DMS79 treated with DMSO at 0.1 percent for 48 hours (cell line): Measurements from ENCODE around the gene ITPR2.
"Not testable (repeated sequence)": the region's sequence is repeated elsewhere in the genome, so short reads cannot be mapped to it uniquely, and the experiment has no call there.

Source experiments
- DNase-seq: peaks from one replicate; lab custom pipeline; 2025; lab: John Stamatoyannopoulos, UW

Gene ITPR2

DNA sequence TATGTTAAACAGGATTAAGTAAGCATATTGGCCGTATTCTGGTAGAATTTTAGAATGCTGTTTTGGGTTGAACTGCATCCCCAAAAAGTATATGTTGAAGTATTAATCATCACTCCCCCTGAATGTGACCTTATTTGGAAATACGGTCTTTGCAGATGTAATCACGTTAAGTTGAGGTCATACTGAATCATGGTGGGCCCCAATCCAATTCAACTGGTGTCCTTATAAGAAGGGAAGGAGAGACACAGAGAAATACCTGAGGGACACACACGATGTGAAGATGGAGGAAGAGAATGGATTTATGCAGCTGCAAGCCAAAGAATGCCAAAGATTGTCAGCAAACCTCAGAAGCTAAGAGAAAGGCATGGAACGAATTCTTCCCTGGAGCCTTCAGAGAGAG lies 268.6 kb downstream of the ITPR2 start:
- DNase-seq: no peak

DNA sequence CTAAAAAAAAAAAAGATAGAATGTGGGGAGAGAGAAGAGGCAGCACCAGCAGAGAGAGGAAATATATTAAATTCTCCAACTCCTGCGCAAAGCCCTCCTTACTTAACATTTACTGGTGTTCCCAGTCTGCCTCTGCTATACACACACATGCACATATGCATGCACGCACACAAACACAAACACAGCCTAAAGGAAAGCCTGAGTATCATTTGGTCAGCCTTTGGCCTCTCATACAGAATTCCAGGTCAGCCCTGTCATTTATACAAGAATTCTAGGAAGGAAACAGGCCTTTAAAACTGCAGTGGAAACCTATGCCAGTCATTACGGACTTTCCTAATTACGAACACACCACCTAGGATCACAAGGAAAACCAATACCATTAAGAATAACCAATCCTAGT lies 269.4 kb downstream of the ITPR2 start:
- DNase-seq: no peak

DNA sequence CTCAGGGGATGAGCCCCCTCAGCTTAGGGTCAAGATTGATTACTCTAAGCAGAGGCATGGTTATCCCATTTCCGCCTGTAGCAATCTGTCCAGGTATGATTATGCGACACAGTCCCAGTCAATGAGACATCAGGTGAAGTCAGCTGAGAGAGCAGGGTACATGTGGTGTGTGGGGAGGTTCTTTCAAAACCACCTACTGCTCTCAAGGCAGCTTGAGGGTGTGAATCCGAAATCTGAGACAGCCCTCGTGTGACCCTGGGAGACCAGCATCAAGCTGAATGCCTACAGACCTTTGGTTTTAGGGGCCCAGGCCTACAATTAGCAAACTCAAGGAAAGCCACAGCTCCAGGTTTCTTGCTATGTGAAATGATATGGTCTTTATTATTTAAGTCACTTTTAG lies 275.7 kb downstream of the ITPR2 start:
- no peak for DNase-seq

DNA sequence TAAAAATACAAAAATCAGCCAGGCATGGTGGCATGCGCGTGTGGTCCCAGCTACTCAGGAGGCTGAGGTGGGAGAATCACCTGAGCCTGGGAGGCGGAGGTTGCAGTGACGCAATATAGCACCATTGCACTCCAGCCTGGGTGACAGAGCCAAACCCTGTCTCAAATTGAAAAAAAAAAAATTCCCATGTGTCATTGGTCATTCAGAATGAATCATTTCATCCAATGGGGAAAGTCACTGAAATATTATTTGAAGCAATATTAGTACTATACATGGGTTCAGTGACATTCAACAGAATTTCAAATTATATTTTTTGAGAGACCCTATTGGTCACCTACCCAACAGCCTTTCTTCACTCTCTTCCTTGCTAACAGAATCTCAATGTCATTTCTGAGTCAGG lies 276.1 kb downstream of the ITPR2 start:
- no peak for DNase-seq

DNA sequence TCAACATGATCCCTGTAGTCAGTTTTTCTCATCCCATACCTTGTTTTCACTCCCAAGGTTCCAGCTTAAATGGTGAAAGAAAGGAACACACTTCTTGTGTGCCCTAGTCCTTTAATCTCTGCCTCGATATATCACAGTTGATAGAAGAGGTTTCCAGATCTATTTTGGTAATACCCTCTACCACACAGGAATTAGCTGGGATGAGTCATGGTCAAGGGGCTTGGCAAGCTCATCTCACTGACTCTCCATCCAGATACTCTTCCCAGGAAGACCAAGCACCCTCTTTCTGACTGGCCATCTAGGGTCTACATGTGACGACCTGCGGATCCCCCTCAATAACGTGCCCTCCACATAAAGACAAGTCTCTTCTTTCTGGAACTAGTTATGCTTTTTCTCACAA lies 277.9 kb downstream of the ITPR2 start:
- no peak for DNase-seq

DNA sequence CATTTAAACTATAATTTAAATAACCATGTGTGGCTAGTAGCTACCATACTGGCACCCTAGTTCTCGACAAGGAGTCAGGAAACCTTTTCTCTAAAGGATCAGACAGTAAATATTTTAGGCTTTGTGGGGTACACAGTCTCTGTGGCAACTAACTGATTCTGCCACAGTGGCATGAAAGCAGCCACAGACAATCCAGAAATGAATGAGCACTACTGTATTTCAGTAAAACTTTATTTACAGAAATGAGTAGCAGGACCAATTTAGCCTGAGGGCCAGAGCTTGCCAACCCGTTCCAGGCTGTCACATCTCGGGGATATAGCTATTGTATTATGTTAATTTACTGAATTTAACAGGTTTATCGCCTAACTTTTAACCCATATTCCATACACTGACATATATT lies 278.7 kb downstream of the ITPR2 start:
- DNase-seq: no peak

DNA sequence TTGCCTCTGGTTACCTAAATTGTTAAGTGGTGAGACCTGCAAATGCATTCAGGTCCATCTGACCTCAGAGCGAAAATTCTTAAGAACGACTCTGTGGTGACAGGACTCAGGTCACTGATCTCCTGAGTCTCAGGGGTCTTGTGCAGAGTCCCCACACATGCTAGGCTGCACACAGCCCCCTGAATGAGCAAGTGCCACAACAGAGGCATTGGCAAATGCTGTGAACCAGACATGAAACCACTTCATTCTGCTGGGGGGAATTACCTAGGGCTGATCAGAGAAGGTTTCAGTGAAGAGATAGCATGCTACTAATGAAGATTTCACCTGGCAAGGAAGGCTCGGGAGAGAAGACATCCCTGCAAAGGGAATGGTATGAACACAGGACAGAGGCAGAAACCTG lies 281.6 kb downstream of the ITPR2 start:
- DNase-seq: no peak

DNA sequence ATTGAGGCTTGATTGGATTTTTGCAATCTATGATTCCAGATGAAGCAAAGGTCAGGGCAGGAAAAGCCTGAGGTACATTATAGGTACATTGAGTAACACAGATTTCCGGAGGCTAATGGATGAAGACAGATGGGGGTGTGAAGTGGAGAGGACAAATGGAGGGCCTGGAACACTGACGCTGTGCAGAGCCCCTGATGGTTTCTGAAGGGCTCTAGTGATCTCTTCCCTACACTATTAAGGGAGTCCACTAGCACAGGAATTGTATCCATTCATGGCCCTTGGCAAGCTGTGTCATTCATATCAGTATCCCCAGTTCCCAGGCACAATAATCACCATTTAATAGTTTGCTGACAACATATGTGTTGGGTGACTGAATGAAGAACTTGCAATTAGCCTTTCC lies 284.8 kb downstream of the ITPR2 start:
- DNase-seq: no peak

DNA sequence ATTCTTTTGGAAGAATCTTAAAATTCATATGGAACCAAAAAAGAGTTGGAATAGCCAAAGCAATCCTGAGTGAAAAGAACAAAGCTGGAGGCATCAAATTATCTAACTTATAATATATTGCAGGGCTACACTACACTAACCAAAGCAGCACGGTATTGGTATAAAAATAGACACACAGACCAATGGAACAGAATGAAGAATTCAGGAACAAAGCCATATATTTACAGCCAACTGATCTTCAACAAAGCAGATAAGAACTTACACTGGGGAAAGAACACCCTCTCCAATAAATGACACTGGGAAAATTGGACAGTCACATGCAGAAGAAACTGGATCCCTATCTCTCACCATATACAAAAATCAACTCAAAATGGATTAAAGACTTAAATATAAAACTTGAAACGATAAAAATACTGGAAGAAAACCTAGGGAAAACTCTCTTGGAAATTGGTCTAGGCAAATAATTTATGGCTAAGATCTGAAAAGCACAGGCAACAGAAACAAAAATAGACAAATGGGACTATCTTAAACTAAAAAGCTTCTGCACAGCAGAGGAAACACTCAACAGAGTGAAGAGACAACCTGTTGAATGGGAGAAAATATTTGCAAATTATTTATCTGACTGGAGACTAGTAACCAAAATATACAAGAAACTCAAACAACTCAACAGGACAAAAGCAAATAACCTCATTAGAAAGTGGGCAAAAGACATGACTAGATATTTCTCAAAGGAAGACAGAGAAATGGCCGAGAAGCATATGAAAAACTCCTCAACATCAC lies 286.3 kb downstream of the ITPR2 start:
- no peak for DNase-seq

DNA sequence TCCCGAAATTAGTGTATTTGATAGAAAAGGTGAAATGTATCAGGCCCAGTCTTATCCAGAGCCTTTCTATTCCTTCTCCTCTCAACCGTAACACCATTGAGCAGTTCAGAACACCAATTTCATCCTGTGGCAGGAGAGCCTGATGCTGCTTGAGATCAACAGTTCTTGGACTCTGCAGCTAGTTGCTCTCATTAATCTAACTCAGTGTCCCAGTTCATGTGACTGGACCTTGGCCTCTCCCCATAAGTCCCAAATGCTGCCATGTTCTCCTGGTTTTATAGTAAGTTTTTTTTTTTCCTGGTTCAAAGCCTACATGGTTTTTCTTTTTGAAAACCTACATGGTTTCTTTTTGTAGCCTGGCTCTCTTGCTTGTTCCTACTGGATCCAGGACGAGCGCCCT lies 293.9 kb downstream of the ITPR2 start:
- DNase-seq: no peak

DNA sequence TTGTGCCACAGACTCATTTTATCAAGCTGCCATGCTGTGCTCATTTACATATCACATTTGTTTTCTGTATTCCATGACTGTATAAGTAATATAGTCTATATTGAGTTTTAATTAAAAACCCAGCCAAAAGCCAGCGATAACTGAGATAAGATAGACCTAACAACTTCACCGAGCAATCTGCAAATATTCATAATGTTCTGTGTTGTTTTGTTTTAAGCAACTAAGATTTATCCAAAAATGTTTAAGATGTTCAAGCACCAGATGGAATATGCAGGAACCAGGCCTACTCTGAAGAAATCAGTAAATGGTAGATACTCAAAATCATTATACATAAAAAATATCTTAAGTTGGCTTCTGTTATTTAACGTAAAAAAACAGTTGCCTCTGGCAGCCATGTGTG lies 295.3 kb downstream of the ITPR2 start:
- no peak for DNase-seq

DNA sequence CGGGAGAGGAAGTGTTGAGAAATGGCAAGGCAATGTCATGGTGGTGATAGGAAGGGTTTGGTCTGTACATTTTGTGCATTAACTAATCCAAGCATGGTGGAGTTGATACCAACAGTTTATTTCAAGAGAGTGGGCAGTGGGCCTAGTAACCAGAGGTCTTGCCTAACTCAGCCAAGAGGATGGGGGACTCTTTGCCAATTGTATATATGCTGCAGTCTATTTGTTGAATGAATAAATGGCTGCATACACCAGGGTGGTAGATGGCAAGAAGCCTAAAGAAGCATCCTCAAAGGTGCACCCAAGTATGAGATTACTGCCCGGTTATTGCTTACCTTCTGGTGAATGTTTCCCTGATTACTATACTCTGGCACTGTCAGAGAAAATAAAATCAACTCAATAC lies 295.9 kb downstream of the ITPR2 start:
- DNase-seq: no peak

DNA sequence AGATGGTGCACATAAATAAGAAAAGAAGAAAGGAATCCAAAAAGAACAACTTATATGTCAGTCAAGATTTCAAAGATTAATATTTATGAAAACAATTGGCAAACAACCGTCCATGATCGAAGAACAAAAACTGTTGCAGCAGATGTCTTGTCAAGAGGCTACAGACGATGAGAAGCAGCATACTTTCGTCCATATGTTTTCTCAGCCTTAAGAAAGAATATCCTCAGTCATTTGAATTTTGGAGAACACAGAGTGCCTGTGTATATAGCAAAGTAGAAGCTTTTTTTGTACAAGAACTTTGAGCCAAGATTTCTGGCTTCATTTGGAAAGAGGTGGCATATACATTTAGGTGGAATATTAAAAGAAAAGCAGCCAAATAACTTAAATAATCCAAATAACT lies 297.2 kb downstream of the ITPR2 start:
- no peak for DNase-seq

DNA sequence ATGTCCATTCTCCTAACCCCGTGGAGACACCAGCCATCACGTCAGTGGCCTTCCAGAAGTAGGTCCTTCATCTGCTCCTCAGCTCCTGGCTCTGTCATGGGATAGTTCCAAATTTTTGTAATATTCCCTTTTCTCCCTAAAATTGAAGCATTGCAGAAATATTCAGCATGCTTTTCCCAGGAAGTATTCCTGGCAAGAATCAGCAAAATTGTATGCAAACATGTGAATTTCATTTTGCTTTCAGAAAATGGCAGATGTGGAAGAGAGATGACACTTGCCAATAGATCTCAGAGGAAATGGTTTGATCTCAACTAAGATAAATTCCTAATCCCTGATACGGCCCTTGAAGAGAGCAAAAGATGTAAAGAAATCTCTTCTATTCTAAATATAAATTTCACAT lies 298.9 kb downstream of the ITPR2 start:
- DNase-seq: no peak

DNA sequence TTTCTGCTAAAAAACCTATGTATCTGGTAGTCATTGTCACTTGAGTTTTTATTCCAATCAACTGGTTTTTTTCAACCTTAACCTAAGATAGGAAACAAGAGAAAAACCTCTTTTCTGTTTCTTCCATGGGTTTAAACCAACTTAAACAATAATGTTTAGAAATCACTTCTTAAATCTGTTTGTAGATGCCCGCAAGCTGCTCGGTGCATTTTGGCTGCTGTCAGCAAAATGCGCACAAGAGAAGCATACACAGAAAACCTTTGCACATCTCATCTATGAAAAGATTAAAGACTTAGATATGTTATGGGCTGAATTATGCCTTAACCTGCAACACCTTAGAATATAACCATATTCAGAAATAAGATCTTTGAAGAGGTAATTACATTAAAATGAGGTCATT lies 299.8 kb downstream of the ITPR2 start:
- DNase-seq: no peak

DNA sequence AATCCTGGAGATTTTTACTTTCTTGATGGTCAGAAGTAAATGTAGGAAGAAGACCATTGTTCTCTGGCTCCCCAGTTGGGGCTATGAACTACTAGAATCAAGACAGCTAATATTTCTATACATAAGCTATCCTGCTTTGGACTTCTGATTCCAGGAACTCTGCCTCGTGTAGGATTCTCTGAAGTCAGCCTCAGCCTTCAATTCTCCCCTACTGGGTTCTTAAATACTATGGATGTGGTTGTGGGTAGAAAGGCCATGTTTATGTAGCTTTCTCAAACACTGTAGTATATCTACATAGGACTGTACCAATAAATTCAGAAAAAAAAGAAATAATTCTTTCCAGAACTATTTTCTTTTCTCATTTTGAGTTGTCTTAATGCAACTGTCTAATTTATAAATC lies 302.5 kb downstream of the ITPR2 start:
- DNase-seq: no peak

DNA sequence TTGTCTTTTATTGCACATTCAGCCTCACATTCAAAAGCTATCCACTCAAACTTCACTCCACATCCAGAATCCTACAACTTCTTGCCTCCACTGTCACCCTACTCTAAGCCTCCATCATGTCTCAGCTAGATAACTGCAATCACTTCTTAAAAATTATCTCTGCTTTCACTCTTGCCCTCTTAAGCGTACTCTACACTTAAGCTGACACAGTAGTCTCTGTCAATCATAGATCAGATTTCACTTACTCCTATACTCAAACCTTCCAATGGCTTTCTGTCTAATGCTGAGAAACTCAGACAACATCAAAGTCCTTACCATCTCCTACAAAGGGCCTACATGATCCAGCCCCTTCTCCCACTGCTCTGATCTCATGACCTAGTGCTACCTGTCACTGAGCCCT lies 304.1 kb downstream of the ITPR2 start:
- DNase-seq: no peak

DNA sequence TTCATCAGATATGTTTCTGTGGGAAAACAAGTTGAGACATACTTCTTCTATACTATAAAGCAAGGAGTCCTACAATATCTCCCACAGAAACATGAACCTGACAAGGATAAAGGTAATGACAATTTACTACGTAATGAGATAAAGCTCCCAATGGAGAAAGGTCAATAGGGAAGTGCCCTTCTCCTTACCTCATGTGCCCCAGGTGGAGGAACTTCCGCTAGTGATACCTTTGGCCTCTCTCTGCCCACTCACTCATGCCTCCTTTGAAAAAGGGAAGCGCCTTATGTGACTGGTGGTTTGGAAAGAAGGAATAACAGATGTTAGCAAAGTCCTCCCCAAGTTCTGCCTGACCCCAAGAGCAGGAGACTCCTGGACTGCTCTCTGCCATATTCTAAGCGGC lies 305.3 kb downstream of the ITPR2 start:
- DNase-seq: no peak

DNA sequence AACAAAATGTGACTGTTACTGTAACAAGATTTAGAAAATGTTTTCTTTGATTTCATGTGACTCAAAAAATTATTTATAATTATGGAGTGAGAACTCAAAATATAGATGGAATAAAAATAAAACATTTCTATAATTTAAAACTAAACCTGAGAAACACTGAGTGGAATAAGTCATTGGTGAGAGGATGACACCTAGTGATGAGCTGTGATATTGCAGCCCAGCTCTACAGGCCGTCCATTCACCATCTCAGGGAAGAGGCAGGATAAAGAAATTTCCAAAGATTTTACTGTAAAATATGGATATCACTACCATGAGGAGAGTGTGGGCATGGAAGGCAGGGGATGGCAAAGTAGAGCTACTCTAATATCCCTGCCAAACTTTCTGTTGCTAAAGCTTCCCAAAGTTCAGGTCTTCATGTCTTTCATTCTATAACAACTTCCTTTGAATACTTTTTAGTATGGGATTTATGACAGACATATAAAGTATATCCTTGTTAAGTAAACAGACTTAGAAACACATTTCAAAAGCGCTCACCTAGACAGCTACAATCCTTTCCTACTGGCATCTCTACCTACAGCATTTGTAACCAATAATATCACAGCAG lies 308.0 kb downstream of the ITPR2 start:
- DNase-seq: no peak

DNA sequence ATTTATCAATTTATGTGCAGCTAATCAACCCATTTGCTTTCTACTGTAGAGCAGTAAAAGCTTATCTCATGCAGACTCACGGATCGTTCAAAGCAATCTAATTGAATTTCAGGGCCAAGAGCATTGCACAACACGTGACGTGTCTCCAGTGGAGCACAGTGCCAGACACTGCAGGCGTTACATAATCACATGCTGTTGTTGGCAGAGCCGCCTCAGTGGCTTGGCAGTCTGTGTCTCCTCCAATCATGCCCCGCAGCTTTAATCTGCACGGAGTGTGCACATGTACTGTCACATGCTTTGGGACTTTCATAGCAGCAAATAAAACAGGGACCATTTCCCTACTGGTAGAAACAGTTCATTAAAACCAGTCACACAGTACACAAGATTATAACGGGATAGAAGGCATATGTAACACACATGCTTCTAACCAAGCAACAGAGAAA lies 309.3 kb downstream of the ITPR2 start:
- no peak for DNase-seq

DNA sequence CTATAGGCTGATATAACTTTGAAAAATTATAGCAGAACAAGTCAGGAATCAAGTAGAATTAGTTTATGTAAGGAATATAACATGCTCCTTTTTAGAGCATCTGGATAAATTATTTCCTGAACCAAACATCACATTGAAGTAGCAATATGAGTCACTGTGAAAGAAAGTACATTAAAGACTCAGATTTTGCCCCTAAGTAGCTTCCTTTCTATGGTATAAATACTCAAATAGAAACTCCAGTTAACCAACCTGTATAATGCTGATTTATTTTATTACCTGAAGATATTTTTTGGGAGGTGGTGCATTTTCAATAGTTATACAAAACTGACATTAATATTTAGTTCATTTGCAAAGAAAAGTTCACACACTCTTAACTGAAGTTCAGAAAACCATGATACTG lies 312.1 kb downstream of the ITPR2 start:
- no peak for DNase-seq

DNA sequence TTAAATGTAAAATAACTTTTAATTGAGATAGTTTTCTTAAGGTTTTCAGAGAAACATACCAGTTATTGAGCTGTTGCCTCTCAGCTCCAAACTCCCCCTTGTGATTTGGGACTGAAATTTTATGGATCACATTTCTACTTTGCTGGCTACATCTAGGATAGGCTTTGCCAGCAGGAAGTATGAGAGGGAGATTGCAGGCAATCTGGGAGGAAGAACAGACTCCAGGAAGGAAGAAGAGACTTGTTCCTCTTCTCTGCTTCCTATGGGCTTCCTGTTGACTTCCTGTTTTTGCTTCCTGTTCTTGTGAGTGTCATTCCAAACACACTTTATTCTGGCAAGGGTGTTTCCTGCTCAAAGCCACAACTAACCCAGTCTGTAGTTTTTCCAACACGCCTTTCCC lies 312.9 kb downstream of the ITPR2 start:
- no peak for DNase-seq

DNA sequence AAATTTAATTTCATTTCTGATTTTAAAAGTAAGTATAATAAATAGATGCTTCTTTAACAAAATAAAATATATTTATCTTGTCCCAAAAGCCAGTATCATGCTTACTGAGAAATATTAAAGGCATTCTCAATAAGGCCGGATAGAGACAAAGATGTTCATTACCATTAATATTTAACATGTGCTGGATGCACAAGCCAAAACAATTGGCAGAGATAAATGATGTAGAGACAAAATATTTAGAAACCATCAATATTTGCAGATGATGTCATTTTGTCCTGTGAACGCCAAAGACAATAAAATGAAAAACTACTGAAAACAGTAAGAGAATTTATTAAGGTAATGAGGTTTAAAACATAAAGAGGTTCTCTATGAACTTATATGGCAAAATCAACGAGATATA lies 313.5 kb downstream of the ITPR2 start:
- DNase-seq: no peak

DNA sequence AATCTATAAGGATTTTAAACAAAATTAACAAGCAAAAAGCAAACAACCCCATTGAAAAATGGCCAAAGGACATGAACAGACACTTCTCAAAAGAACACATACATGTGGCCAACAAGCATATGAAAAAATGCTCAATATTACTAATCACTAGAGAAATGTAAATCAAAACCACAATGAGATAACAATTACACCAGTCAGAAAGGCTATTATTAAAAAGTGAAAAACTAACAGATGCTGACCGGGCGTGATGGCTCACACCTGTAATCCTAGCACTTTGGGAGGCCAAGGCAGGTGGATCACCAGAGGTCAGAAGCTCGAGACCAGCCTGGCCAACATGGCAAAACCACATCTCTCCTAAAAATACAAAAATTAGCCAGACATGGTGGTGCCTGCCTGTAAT lies 315.7 kb downstream of the ITPR2 start:
- not testable (repeated sequence) for DNase-seq
